GM19463 (cell line): ENCODE results near the gene DNAJC16.
"Not testable (repeated sequence)": the region's sequence is repeated elsewhere in the genome, so short reads cannot be mapped to it uniquely, and the experiment has no call there.

ENCODE experiments used
- ATAC-seq: cut with Tn5 transposase; IDR thresholded peaks from one replicate; pipeline ENCODE4 v1.9.1; 2021; ENCODE audit warnings: mild to moderate bottlenecking, moderate library complexity; ENCODE audit not compliant: unreplicated experiment

Gene DNAJC16

GRCh38 chr1:15506831-15507230 lies 19.8 kb upstream of the DNAJC16 start:
- no peak for ATAC-seq

GRCh38 chr1:15507278-15507677 lies 19.4 kb upstream of the DNAJC16 start:
- no peak for ATAC-seq

- no peak for ATAC-seq
These were observed 17.8 kb upstream of the DNAJC16 start for GRCh38 chr1:15508700-15509487.

GRCh38 chr1:15509586-15509985 lies 17.1 kb upstream of the DNAJC16 start:
- no peak for ATAC-seq

GRCh38 chr1:15510611-15511405 lies 15.8 kb upstream of the DNAJC16 start:
- ATAC-seq = no peak

GRCh38 chr1:15513192-15513591 lies 13.5 kb upstream of the DNAJC16 start:
- ATAC-seq = no peak

- ATAC-seq = no peak
These were observed 12.7 kb upstream of the DNAJC16 start for GRCh38 chr1:15513919-15514318.

GRCh38 chr1:15514557-15514956 lies 12.1 kb upstream of the DNAJC16 start:
- ATAC-seq = not testable (repeated sequence)

GRCh38 chr1:15515022-15515663 lies 11.5 kb upstream of the DNAJC16 start:
- ATAC-seq = no peak

GRCh38 chr1:15519625-15520024 lies 7.0 kb upstream of the DNAJC16 start:
- ATAC-seq = no peak

GRCh38 chr1:15521206-15521906 lies 5.3 kb upstream of the DNAJC16 start:
- ATAC-seq = not testable (repeated sequence)

- no peak for ATAC-seq
These were observed 4.1 kb upstream of the DNAJC16 start for GRCh38 chr1:15522551-15522950.

- ATAC-seq = no peak
These were observed 3.3 kb upstream of the DNAJC16 start for GRCh38 chr1:15523104-15524020.

GRCh38 chr1:15524021-15524282 lies 2.7 kb upstream of the DNAJC16 start, which contains the start of gene CASP9:
Gene CASP9 (minus strand): TSS chr1:15524215. CDS start chr1:15524200, 15 bp downstream.
- ATAC-seq = no peak

GRCh38 chr1:15524283-15525049 lies 2.2 kb upstream of the DNAJC16 start:
- peak; percentile 40 for ATAC-seq

GRCh38 chr1:15525050-15526020 lies 1.3 kb upstream of the DNAJC16 start:
- peak; percentile 38 for ATAC-seq

- ATAC-seq = no peak
These were observed 593 bp upstream of the DNAJC16 start for GRCh38 chr1:15526021-15526489.

GRCh38 chr1:15531003-15531402 lies 4.4 kb downstream of the DNAJC16 start:
- ATAC-seq = no peak
